ENCODE measurements around the gene BZW1.

Gene BZW1

GRCh38 chr2:200851398-200852248 lies 39.9 kb downstream of the BZW1 start:
- no peak overlapping the region for H3K4me3 ChIP-seq (ENCODE audit: low read depth, low read length)
- DNase-seq (ENCODE audit: low read depth), result no peak
- TF ChIP-seq MYC (IDR thresholded peaks at IDR 0.05; ENCODE audit: low read depth, low read length) (no peak), CTCF (IDR thresholded peaks at IDR 0.05; ENCODE audit: low read depth, low read length) (no peak), MAX (IDR thresholded peaks at IDR 0.05; ENCODE audit: low read depth, low read length) (no peak), POLR2A (IDR thresholded peaks at IDR 0.05; ENCODE audit: extremely low read depth, insufficient read length) (no peak)

- H3K4me3 ChIP-seq (ENCODE audit: low read depth, low read length), result no peak overlapping the region
- no peak for DNase-seq (ENCODE audit: low read depth)
- TF ChIP-seq MAX (IDR thresholded peaks at IDR 0.05; ENCODE audit: low read depth, low read length) (no peak), CTCF (IDR thresholded peaks at IDR 0.05; ENCODE audit: low read depth, low read length) (no peak), POLR2A (IDR thresholded peaks at IDR 0.05; ENCODE audit: extremely low read depth, insufficient read length) (no peak), MYC (IDR thresholded peaks at IDR 0.05; ENCODE audit: low read depth, low read length) (no peak)
These were observed 40.9 kb downstream of the BZW1 start for GRCh38 chr2:200852605-200853004.

GRCh38 chr2:200856806-200857205 lies 45.1 kb downstream of the BZW1 start:
- TF ChIP-seq CTCF (IDR thresholded peaks at IDR 0.05; ENCODE audit: low read depth, low read length) (no peak), POLR2A (IDR thresholded peaks at IDR 0.05; ENCODE audit: extremely low read depth, insufficient read length) (no peak), MYC (IDR thresholded peaks at IDR 0.05; ENCODE audit: low read depth, low read length) (no peak), MAX (IDR thresholded peaks at IDR 0.05; ENCODE audit: low read depth, low read length) (no peak)
- H3K4me3 ChIP-seq (ENCODE audit: low read depth, low read length), result no peak overlapping the region
- no peak for DNase-seq (ENCODE audit: low read depth)

- TF ChIP-seq CTCF (IDR thresholded peaks at IDR 0.05; ENCODE audit: low read depth, low read length) (no peak), POLR2A (IDR thresholded peaks at IDR 0.05; ENCODE audit: extremely low read depth, insufficient read length) (no peak), MAX (IDR thresholded peaks at IDR 0.05; ENCODE audit: low read depth, low read length) (no peak), MYC (IDR thresholded peaks at IDR 0.05; ENCODE audit: low read depth, low read length) (no peak)
- DNase-seq (ENCODE audit: low read depth), result no peak
- peak overlapping the region; percentile 84 for H3K4me3 ChIP-seq (ENCODE audit: low read depth, low read length)
These were observed 48.5 kb downstream of the BZW1 start for GRCh38 chr2:200860092-200860795.

- no peak for DNase-seq (ENCODE audit: low read depth)
- peak overlapping the region; percentile 84 for H3K4me3 ChIP-seq (ENCODE audit: low read depth, low read length)
- no peak for TF ChIP-seq POLR2A (IDR thresholded peaks at IDR 0.05; ENCODE audit: extremely low read depth, insufficient read length)
- no peak for TF ChIP-seq MYC (IDR thresholded peaks at IDR 0.05; ENCODE audit: low read depth, low read length)
- TF ChIP-seq MAX (IDR thresholded peaks at IDR 0.05; ENCODE audit: low read depth, low read length), result no peak
- no peak for TF ChIP-seq CTCF (IDR thresholded peaks at IDR 0.05; ENCODE audit: low read depth, low read length)
These were observed 50.0 kb downstream of the BZW1 start for GRCh38 chr2:200861617-200862155.

Data from NB4 (cell line).